Suprapubic skin (tissue), 4 donors: ENCODE data around the gene TOP2B.

ENCODE experiments used
- EP300 ChIP-seq: sonication (generic); formaldehyde crosslinking; IDR thresholded peaks from one replicate; pipeline ENCODE4 v1.6.1; 2017; ENCODE audit warnings: antibody characterized with exemption
- POLR2A ChIP-seq, 2 donors: fragments of 450-650 bp; IDR thresholded peaks; one replicate each; pipeline ENCODE4 v1.6.1; 2017; ENCODE audit warnings: antibody characterized with exemption in 2 of 2, mild to moderate bottlenecking in 2 of 2, moderate library complexity in 2 of 2
- POLR2AphosphoS5 ChIP-seq, 3 donors: sonication (generic); formaldehyde crosslinking; IDR thresholded peaks; one replicate each; pipeline ENCODE4 v1.6.1; 2017; ENCODE audit warnings: antibody characterized with exemption in 3 of 3
- TF ChIP-seq, protein P1 (sequence below), 2 donors: fragments of 200-600 bp in 1 of 2; fragments of 450-650 bp in 1 of 2; sonication (generic) in 1 of 2; IDR thresholded peaks; one replicate each; pipeline ENCODE4 v1.5.1; 2016 to 2019; ENCODE audit warnings: antibody characterized with exemption in 2 of 2, mild to moderate bottlenecking in 1 of 2, moderate library complexity in 1 of 2

DNA sequence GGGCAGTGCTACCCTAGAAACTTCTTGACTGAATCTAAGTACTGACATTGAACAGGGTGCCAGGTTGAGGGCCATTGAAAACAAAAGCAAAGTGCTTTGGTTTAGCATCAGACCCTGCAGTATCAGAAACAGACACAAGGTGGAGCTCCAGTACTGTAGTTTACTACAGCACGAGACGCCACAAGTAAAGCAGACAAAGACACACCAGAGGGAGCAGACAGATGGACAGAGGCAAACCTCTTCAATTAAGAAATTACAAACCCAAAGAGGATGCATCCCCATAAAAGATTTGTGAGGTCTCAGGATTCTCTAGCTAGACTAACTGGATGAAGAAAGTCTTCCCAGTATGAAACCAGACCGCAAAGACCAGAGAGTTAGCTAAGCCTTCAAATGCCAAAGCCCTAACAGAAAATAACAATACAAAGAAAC lies 16.6 kb downstream of the TOP2B start:
- TF ChIP-seq, protein P1, sequence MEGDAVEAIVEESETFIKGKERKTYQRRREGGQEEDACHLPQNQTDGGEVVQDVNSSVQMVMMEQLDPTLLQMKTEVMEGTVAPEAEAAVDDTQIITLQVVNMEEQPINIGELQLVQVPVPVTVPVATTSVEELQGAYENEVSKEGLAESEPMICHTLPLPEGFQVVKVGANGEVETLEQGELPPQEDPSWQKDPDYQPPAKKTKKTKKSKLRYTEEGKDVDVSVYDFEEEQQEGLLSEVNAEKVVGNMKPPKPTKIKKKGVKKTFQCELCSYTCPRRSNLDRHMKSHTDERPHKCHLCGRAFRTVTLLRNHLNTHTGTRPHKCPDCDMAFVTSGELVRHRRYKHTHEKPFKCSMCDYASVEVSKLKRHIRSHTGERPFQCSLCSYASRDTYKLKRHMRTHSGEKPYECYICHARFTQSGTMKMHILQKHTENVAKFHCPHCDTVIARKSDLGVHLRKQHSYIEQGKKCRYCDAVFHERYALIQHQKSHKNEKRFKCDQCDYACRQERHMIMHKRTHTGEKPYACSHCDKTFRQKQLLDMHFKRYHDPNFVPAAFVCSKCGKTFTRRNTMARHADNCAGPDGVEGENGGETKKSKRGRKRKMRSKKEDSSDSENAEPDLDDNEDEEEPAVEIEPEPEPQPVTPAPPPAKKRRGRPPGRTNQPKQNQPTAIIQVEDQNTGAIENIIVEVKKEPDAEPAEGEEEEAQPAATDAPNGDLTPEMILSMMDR (IDR thresholded peaks at IDR 0.05) = peak; percentile 76 to 81
- TF ChIP-seq POLR2AphosphoS5 (IDR thresholded peaks at IDR 0.05) (no peak), EP300 (no peak), POLR2A (IDR thresholded peaks at IDR 0.05) (no peak)
